ENCODE measurements around the gene IL13RA1. TPM values are rescaled to one million over a fixed set of nuclear protein-coding genes. Genes with fewer than 3 reads are reported as not detected.

IL13RA1 gene
- polyA plus RNA-seq, 3 donors, result 48.8 to 74.6 (median 72.6) TPM

DNA sequence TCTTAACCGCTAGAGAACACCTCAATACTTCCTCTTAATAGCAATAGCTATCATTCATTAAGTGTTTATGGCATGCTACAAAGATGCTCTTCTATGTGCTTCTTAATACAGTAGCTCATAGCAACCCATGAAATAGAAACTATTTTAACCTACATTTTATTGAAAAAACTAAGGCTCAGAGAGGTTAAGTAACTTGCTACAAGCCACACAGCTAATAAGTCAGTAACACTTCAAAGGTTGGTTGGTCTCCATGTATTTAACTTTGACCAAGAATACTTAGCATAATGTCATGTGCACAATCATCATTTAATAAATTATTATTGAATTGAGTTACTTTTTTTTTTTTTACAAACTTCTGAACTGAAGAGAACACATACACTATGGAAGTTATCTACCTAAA lies 36.1 kb downstream of the IL13RA1 start:
- Histone ChIP-seq H3K79me2 (ENCODE audit: insufficient read depth, low read length) (no peaks in the 10 kb centered on the region), H3K4me2 (replicated peaks; ENCODE audit: extremely low read depth, low read length, poor library complexity, severe bottlenecking) (no peak overlapping the region), H4K20me1 (ENCODE audit: insufficient read depth, low read length) (peaks cover 4% of the 10 kb centered on the region), H3K27ac (ENCODE audit: low read depth in 1 of 2, low read length in 2 of 2) (no peak overlapping the region), H3K4me3 (replicated peaks in 1 of 3; ENCODE audit: low read depth in 2 of 3, low read length in 3 of 3) (no peak overlapping the region), H3K4me1 (ENCODE audit: control insufficient read depth in 1 of 2, insufficient read depth in 2 of 2, low read length in 2 of 2) (no peaks in the 10 kb centered on the region), H3K36me3 (replicated peaks in 1 of 2; ENCODE audit: control insufficient read depth in 1 of 2, insufficient read depth in 2 of 2, low read length in 2 of 2) (peaks cover 56 to 77% of the 10 kb centered on the region in 2 donors), H3K27me3 (ENCODE audit: control insufficient read depth in 2 of 2, insufficient read depth in 2 of 2, low read length in 2 of 2) (no peaks in the 10 kb centered on the region), H2AFZ (ENCODE audit: insufficient read depth, low read depth, low read length, poor library complexity, severe bottlenecking) (no peak overlapping the region), H3K9ac (ENCODE audit: insufficient read depth, low read length, poor library complexity, severe bottlenecking) (no peak overlapping the region), H3K9me3 (replicated peaks in 1 of 2; ENCODE audit: control insufficient read depth in 1 of 2, insufficient read depth in 1 of 2, low read length in 2 of 2) (no peaks in the 10 kb centered on the region)
- Mint-ChIP-seq H3K27me3 (ENCODE audit: low read depth in 3 of 3) (peaks cover 0 to 2% (median 0%) of the 10 kb centered on the region in 3 donors), H3K36me3 (peaks cover 46 to 55% of the 10 kb centered on the region in 2 donors), H3K27ac (no peak overlapping the region), H3K9me3 (no peaks in the 10 kb centered on the region), H3K4me3 (no peak overlapping the region), H3K4me1 (no peaks in the 10 kb centered on the region)
- no peak for DNase-seq
- WGBS (ENCODE audit: insufficient coverage), result no CpG with 5 or more reads among the region's 1 CpG
- intact Hi-C loops (cut with micrococcal nuclease), result no loop called here
- TF ChIP-seq, protein P1, sequence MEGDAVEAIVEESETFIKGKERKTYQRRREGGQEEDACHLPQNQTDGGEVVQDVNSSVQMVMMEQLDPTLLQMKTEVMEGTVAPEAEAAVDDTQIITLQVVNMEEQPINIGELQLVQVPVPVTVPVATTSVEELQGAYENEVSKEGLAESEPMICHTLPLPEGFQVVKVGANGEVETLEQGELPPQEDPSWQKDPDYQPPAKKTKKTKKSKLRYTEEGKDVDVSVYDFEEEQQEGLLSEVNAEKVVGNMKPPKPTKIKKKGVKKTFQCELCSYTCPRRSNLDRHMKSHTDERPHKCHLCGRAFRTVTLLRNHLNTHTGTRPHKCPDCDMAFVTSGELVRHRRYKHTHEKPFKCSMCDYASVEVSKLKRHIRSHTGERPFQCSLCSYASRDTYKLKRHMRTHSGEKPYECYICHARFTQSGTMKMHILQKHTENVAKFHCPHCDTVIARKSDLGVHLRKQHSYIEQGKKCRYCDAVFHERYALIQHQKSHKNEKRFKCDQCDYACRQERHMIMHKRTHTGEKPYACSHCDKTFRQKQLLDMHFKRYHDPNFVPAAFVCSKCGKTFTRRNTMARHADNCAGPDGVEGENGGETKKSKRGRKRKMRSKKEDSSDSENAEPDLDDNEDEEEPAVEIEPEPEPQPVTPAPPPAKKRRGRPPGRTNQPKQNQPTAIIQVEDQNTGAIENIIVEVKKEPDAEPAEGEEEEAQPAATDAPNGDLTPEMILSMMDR (IDR thresholded peaks at IDR 0.05), result no peak

GRCh38 chrX:118764122-118764521 lies 36.7 kb downstream of the IL13RA1 start:
- Histone ChIP-seq H2AFZ (ENCODE audit: insufficient read depth, low read depth, low read length, poor library complexity, severe bottlenecking) (no peak overlapping the region), H3K9me3 (replicated peaks in 1 of 2; ENCODE audit: control insufficient read depth in 1 of 2, insufficient read depth in 1 of 2, low read length in 2 of 2) (no peaks in the 10 kb centered on the region), H3K4me1 (ENCODE audit: control insufficient read depth in 1 of 2, insufficient read depth in 2 of 2, low read length in 2 of 2) (no peaks in the 10 kb centered on the region), H3K27ac (ENCODE audit: low read depth in 1 of 2, low read length in 2 of 2) (no peak overlapping the region), H3K79me2 (ENCODE audit: insufficient read depth, low read length) (no peaks in the 10 kb centered on the region), H3K27me3 (ENCODE audit: control insufficient read depth in 2 of 2, insufficient read depth in 2 of 2, low read length in 2 of 2) (no peaks in the 10 kb centered on the region), H3K4me2 (replicated peaks; ENCODE audit: extremely low read depth, low read length, poor library complexity, severe bottlenecking) (no peak overlapping the region), H3K36me3 (replicated peaks in 1 of 2; ENCODE audit: control insufficient read depth in 1 of 2, insufficient read depth in 2 of 2, low read length in 2 of 2) (peaks cover 60 to 77% of the 10 kb centered on the region in 2 donors), H3K9ac (ENCODE audit: insufficient read depth, low read length, poor library complexity, severe bottlenecking) (no peak overlapping the region), H3K4me3 (replicated peaks in 1 of 3; ENCODE audit: low read depth in 2 of 3, low read length in 3 of 3) (no peak overlapping the region), H4K20me1 (ENCODE audit: insufficient read depth, low read length) (peaks cover 2% of the 10 kb centered on the region)
- Mint-ChIP-seq H3K9me3 (no peaks in the 10 kb centered on the region), H3K4me1 (no peaks in the 10 kb centered on the region), H3K4me3 (no peak overlapping the region), H3K27me3 (ENCODE audit: low read depth in 3 of 3) (peaks cover 0 to 2% (median 0%) of the 10 kb centered on the region in 3 donors), H3K36me3 (peaks cover 44 to 52% of the 10 kb centered on the region in 2 donors), H3K27ac (peak overlapping the region in 1 of 7 donors; percentile 4)
- intact Hi-C loops (cut with micrococcal nuclease), result no loop called here
- TF ChIP-seq, protein P1 (IDR thresholded peaks at IDR 0.05), result no peak
- no CpG with 5 or more reads among the region's 4 CpGs for WGBS (ENCODE audit: insufficient coverage)
- DNase-seq, result no peak
